Activated CD4-positive, CD25-positive, alpha-beta regulatory T cell (primary cell): ENCODE measurements around the gene TENT4A.

Experiments
- DNase-seq, 4 experiments: peaks; one replicate each; lab custom pipeline; 2025; lab: John Stamatoyannopoulos, UW

The TENT4A gene

DNA sequence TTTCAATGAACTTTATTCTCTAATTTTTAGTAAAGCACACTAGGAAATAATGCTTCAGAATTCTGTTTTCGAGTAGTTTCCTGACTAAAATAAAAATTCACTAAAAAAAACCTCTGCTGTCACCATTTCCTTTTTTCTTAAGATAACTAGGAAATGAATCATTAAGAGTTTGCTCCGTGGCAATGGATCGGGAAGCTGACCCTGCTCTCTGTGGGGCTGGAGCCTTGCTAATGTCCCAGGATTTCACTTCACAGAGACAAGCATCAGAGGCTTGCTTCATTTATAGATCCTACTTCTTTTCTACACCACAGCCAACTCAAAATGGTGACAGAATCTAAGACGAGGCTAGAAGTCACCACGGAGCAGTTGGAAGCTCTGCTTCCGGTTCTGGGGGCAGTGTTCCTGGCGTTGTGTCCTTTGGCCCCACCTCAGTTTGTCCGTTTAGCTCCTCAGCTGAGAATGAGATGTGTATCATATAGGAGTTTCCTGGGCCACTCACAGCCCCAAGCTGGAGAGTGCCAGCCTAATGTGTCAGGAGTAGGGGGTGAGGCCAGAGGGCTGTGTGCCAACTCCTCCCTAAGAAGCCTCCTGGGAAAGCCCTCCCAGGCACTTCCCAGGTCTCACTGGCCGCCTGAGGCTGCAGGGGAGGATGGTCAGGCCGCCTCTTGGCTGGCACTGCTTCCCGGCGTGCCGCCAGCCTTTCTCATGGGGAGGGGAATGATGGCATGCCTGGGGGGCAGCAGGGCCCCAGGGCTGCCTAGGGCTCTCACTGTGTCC lies 19.6 kb downstream of the TENT4A start:
- DNase-seq, result no peak

DNA sequence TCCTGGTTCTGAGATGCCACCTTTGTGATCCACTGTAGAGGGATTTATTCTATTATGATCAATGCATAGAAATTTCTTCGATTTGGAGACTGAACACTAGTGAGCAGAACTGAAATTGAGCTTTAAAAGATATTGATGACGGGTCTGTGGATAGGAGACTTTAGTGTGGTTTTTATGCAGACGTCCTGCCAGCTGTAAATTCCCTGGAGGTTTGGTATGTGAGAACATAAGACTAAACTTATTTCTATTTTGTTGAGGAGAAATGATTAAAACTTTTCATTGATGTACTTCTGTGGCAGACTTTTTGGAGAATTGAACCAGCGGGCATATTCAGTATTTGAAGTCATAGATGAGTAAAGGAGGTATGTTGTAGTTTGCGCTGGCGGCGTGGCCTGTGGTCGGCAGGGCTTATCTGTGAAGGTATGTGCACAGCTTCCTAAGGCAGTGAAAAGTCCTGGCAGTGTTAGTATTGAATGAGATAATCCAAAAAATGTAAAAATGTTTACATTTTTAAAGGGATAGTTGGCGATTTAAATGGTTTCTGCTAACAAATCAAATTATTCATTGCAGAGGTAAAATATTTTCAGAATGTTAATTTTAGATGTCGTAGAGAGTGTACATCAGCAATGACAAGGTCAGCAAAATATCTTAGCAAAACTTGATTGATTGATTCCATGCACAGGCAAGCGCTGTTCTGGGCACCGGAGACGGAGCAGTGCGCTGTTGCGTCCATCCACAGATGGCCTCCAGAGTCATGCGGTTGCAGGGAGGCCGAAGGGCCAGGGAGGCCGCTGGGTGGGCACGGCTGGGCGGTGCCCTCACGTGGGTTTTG lies 20.4 kb downstream of the TENT4A start:
- no peak for DNase-seq

DNA sequence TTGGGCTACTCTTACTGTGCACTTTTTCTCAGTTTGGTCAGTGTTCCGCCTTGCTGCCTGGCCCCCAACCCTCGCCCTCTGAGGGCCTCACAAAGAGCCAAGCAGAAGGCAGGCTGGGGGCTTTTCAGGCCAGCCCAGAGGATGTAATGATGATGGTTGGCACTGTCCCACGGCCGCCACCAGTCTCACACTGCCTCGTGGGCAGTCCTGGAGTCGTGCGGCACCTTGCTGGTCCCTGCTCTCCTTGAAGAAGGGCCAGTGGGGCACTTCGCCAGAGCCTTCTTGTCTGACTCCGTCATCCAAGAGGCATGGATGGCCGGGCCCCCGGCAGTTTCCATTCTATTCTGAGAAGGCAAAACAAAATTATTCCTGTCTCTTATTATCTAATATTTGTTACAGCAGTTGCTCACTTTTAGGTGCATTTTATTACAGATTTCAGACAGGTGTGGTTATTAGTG lies 21.0 kb downstream of the TENT4A start:
- DNase-seq, result no peak

DNA sequence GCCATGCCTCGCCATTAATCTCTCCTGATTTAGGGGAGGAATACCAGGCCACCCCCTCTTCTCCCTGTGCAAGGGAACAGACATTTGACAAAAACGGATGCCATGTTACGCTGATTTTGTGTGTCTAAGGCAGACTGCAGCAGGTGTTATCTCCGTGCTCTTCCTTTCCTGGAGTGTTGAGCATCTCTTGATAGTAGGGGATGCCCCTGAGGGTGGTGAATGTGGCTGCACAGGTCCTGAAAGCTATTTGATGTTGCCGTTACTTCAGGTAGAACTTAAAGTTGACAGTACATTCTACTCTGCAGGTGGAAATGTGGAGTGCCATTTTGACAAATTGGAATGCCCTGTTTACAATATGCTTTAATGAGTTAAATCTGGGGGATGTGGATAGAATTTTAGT lies 21.5 kb downstream of the TENT4A start:
- no peak for DNase-seq

DNA sequence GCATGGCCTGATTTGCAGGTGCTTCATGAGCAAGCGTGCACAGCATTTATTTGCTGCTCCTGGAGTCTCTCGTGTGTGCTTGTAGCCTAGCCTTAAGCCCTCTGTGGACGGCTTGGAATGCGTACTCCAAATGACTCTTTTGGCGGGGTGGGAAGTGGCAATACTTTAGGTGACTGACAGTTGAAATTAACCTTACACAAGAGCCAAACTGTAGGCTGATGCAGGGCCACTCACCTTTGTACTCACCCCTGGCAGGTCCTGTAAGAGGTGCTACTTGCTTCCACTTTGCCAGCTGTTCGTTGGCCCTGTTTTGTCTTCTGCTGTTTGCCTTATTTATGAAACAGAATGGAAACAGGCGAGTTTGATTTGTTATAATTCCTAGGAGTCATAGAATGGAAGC lies 22.9 kb downstream of the TENT4A start:
- DNase-seq, result no peak

DNA sequence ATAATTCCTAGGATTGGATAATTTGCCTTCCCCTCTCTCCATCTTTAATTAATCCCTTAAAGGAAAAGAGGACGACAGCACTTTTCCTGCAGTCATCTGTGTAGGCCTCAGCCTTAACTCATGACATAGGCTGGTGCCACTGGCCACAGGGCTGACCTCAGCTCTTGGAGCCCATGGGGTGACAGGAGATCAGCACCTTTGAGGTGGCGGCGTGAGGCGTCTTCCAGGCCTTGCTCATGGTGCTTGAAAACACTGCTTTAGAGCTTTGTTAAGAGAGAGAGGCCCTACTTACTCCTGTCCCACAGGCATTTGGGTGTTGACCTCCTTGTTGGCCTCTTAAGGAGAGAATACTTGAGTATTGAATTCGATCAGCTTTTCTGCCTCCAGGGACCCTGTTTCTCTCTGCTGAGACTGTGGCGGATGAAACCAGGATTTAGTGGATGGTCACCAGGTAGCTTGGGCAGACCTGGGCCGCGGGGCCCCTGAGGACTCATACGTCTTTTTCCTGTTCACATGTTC lies 23.4 kb downstream of the TENT4A start:
- DNase-seq, result no peak

DNA sequence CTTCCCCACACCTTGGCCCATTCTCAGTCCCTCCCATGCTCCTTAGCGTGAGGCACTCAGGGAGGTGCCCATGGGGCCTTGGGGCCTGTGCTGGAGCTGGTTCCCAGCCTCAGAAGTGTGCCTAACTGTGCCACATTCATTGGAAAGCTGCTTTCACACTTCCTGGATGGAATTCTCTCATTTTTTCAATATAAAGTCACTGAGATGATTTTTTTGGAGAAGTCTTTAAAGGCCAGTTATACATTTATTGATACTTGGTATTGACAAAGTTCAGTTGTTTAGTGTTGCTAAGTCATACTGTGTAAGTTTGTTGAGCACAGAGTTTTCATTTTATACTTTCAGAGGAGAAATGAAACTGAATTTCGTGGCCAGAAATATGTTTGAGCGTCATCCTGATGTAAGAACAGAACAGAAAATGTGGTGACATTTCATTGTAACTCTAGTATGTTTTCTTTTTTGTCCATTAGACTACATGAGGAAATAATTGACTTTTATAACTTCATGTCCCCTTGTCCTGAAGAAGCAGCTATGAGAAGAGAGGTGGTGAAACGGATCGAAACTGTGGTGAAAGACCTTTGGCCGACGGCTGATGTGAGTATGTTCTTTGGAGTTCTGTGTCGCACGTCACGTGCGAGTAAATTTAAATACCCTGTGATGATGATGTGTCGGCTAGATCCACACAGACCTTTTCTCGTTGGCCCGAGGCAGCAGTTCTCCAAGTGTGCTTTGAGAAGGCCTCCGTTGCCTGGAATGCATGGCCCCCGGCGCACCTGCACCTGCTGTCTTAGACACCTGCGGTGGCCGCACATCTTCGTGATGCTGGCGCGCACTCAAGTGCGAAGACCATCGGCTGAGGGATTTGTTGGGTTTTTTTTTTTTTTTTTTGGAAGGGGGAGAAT lies 24.1 kb downstream of the TENT4A start:
- no peak for DNase-seq

DNA sequence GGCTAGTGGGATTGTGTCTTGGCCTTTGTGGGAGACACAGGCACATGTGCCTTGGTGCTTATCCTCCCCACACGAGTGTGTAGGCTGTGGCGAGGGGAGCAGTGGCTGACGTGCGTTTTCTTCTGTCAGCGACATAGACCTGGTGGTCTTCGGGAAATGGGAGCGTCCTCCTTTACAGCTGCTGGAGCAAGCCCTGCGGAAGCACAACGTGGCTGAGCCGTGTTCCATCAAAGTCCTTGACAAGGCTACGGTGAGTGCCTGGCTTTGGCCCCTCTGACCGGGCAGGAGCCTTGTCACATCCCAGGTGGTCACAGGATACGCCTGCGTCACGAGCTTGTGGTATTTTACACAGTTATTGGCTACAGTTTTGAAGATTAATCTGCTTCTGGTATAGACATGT lies 26.4 kb downstream of the TENT4A start:
- no peak for DNase-seq

DNA sequence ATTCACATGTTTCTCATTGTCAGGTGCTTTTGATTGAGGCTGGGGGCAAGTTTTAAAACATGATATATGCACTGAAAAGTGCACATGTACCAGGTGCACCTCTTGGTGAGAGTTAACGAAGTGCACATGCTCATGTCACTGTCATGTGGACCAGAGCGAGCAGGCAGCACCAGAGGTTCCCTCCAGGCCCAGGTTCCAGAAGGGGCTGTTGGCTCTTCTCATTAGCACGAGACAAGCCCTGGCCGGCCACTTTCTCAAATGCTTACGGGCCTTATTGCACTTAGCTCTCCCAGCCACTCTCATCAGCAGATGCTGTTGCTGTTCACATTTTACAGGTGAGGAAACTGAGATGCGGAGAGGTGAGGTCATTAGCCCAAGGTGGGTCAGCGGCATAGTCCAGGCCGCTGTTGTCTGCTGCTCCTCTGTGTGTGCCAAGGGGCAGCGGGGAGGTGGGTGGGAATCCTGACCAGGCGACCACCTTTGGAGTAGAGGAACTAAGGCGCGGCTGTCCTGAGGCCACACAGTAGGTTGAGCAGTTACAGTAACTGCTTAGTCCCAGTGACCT lies 27.4 kb downstream of the TENT4A start:
- DNase-seq, result no peak

DNA sequence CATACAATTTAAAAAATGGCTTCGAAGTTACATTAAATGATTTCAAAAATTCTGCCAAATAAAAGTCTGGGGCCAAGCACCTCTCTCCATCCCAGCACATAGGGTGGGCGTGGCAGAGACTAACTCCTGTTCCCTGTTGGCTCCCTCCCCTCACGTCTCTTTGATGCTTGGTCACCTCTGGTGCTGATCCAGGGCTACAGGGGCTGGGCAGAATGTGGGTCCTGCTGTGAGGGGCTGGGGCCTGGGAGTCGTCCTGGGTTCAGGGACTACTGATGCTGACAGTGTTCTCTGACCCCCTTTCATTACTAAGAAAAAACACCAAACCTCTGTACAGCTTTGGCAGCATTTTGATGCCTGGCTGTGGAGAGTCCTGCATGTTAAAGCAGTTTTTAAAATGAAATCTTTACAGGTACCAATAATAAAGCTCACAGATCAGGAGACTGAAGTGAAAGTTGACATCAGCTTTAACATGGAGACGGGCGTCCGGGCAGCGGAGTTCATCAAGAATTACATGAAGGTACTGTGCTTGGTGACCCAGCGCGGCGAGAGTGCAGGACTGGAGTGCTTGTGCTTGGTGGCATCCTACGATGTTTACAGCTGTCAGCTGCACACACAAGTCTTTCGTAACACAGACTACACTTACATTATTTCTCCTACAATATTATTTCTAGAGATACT lies 29.0 kb downstream of the TENT4A start:
- DNase-seq, result no peak

DNA sequence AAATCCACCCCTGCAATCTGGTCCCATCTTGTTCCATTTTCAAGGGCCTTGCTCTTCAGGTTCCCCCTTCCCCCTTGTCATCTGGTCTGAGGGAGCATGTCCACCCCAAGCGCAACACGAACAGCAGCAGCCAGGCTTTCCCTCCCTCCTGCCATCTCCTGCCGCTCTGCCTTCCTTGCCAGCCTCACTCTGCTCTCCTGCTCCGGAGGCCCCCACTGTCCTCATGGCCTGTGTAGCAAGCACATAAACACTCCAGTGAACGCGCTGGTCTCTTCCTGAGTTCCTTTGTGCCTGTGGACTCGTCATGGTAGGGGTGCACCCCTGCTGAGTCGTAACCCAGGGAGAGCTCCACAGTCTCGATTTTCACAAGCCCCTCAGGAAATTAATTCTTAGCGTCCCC lies 29.9 kb downstream of the TENT4A start:
- DNase-seq, result no peak

DNA sequence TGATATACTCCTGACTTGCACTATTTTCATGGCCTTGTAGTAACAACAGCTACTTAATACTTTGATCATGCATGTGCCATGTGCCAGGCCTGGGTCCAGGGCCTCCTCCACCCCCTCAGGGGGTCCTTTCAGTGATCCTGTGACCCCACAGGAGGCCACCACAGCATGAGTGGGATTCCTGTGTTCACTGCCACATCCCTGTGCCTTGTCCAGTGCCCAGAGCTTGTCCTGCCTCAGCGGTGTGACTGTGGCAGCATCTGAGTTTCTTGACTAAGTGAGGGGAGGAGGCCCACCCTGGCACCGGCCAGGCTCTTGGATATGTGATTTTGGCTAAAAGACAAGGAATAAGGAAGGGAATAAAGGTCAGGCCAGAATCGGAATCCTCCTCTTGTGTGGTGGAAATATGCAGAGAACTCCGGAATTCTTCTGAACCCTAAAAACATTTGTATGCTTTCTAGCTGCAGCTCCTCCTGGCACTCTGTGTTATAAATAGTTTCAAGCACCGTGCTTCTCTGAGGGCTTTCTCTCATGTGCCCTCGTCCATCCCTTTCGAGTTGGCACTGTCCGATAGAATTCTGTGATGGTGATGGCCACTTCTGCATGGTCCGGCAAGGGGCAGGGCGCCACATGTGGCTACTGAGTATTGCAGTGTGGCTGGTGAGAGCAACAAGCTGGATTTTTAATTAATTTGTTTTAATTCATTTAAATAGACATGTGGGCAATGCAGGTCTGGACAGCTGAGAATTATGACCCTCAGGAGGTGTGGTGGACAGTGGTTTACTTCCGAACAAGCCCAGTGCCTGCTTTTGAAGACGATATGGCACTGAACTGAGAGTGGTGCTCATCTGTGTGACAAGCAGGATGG lies 31.8 kb downstream of the TENT4A start:
- no peak for DNase-seq

DNA sequence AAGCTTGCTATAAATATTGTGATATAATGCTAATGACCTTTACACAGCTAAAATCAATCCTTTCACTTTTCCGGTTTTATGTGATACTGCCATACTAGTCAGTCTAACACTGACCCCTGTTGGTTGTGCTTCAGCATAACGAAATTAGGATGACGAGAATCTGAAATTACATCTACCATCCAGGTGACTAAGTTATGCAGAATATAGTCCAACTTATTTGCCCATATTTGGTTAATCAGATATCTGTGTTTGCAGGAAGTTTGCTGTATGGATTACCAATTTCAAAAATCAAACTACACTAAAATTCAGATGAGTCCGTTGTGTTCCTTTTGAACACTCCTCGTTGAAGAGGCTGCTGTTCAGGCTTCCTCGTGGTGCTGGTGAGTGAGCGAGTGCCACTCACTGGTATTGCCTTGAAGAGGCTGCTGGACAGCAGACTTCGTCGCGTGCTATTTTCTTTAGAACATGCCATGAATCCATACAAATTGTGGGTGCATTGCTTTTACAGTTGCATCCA lies 32.5 kb downstream of the TENT4A start:
- DNase-seq, result no peak

DNA sequence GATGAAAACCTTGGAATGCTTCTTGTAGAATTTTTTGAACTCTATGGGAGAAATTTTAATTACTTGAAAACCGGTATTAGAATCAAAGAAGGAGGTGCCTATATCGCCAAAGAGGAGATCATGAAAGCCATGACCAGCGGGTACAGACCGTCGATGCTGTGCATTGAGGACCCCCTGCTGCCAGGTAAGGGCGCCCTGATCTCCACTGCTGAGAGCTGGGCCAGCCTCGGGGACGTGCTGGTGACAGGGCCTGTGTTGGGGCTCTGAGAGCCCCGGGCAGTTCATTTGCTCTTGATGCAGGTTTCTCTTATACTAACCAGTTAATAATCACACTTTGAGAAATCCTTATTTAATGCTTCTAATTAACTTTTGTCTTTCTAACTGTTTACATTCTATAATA lies 33.0 kb downstream of the TENT4A start:
- no peak for DNase-seq

DNA sequence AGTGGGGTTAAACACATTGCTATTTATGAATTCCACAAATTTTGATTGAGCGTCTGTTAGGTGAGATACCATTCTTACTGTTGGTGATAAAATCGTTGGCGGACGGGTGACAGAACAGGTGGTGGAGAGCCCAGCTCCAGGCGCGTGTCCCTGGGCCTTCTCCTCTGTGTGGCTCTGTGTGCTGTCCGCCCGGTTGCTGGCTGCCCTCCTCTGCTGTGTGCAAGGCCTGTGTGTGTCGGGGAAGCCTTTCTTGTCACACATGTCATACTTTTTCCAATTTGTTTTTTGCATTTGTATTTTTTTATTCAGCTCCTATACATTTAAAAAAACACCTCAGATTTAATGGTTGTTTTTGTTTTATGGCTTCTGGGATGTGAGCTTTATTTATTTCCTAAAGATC lies 33.9 kb downstream of the TENT4A start:
- no peak for DNase-seq

DNA sequence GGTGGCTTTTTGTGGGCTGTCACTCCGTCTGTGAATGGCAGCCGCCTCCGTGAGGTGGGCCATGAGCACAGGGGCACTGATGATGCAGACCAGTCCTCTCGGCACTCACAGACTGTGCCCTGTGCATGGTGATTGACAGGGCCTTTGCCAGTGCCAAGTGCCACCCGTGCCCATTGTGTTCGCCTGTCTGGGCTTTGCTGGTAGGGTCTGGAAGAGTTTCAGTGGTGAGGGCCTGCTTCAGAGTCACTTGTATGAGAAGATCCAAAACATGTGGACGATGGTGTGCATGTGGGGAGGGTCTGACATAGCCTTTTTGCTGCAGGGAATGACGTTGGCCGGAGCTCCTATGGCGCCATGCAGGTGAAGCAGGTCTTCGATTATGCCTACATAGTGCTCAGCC lies 34.9 kb downstream of the TENT4A start:
- DNase-seq, result no peak

DNA sequence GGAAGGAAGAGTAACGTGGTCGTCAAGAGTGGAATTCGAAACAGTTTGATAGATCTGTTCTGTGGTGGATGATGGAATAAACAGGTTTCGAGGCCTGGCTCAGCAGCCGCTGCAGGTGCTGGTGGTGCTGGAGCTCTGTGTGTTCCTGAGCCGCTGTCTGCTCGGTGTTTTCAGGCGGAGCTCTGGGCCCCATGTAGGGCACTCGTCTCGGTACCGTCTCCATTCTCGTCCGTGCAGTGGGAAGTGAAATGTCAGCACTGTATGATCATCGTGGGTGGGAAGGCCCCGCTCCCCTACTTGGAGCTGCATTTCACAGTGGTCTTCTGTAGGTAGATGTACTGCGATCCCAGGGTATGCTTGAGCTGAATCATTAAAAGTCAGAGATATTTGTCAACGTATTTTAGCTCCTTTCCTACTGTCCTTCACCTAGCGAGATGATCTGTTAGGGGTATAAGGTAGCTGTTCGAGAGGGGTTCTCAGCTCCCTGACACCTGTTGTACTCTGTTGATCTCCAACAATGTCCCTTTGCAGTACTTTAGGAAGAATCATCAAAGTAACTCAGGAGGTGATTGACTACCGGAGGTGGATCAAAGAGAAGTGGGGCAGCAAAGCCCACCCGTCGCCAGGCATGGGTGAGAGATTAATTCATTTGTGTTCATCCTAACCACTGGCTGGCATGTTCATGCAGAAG lies 35.9 kb downstream of the TENT4A start:
- DNase-seq, result no peak

DNA sequence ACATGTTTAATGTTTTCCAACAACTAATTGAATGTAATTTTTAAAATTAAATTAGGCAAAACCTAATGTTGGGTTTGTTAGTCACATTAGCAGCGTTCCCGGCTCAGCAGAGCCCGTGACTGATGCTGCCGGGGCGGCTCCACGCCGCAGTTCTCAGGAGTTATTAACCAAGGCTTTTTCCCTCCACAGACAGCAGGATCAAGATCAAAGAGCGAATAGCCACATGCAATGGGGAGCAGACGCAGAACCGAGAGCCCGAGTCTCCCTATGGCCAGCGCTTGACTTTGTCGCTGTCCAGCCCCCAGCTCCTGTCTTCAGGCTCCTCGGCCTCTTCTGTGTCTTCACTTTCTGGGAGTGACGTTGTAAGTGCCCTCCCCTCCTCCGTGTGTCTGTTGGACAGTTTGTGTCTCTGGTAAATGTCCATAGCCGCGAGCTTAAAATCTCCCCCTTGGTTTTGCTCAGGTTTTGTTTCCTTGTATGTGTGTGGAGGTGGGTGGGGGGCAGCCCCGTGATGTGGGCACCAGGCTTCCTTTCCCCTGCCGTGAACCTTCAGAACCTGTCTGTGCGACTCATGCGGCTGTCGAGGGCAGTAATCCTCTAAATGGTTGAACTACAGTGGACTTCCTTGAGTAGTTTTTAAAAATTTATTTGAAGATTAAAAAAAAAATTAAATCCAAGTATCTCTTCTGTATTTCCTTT lies 37.1 kb downstream of the TENT4A start:
- no peak for DNase-seq
